Activated naive CD8-positive, alpha-beta T cell treated with anti-CD3 and anti-CD28 coated beads, Interleukin-2, amount 50 U/mL, for 16 hours (primary cell): ENCODE results near the gene MTAP.

Source experiments
- DNase-seq: peaks from one replicate; pipeline ENCODE4 v3.0.0-alpha.2; 2020; ENCODE audit warnings: low read depth, low spot score

MTAP gene

DNA sequence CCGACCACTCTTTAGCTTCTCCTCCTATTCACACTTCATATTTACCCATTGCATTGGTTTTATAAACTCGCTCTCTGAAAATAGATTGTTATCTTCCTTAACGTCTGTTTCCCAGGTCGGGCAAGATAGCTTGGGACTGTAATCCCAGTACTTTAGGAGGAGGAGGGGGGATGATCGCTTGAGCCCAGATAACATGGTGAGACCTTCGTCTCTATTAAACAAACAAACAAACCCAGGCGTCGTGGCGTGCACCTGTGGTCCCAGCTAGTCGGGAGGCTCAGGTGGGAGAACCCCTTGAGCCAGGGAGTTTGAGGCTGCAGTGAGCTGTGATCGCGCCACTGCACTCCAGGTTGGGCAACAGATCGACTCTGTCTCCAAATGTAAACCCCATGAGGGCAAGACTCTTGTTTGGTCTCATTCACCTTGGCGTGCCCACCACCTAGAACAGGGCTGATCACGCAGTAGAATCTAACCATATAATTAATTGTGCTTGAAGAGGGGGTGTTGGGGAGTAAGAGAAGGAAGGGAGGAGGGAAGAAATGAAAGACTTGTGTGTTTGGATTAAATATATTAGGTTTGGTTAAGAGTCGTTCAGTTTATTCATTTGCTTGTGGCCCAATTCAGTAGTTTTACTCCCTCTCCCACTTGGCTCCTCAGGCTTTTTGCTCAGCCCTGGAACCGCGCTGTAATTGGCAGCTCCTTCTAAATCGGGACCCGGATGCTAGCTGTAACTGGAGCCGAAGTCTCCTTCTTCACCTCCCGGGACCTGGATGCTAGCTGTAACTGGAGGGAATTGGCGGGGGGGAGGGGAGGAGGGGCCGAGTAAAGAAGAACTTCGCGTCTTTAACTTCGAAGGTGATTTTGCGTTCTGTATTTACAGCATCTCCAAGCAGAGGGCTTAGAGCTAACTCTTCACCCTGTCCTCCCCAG lies 166.8 kb downstream of the MTAP start:
- no peak for DNase-seq

DNA sequence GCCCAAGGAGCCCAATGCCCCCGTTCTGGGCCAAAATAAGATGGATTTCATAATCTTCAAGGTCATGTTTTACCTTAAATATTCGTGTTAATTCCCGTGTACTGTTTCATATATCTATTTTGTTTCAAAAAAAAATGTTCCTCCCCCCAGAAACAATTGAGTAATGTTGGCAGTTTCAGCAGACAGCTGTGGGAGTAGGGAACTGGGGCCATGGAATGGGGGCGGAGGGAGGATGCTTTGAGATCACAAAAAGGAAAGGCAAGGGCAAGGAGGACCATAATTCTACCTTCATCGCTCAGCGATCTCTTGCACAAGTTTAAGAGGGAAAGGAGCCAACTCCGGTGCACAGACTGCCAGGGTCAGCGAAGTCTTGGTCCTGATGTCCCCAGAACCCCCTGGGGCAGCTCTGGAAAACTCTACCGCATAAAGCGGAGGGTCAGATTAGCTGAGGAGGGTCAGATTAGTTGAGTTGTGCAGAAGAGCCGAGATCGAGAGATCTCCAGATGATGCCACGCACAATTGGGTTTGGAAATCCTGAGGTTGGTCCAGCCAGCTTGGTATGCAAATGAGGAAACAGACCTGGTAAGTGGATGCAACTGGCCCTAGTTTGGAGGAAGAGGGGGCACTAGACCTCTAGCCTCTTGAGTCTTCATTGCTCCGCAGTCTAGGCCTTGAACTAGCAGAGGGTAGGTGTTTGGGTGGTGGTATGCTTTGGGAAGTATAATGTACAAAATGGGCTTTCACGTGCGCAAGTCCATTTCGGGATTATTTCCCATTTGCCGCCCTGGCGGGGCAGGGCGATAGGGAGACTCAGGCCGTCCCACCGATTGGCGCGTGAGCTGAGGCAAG lies 167.7 kb downstream of the MTAP start:
- no peak for DNase-seq

DNA sequence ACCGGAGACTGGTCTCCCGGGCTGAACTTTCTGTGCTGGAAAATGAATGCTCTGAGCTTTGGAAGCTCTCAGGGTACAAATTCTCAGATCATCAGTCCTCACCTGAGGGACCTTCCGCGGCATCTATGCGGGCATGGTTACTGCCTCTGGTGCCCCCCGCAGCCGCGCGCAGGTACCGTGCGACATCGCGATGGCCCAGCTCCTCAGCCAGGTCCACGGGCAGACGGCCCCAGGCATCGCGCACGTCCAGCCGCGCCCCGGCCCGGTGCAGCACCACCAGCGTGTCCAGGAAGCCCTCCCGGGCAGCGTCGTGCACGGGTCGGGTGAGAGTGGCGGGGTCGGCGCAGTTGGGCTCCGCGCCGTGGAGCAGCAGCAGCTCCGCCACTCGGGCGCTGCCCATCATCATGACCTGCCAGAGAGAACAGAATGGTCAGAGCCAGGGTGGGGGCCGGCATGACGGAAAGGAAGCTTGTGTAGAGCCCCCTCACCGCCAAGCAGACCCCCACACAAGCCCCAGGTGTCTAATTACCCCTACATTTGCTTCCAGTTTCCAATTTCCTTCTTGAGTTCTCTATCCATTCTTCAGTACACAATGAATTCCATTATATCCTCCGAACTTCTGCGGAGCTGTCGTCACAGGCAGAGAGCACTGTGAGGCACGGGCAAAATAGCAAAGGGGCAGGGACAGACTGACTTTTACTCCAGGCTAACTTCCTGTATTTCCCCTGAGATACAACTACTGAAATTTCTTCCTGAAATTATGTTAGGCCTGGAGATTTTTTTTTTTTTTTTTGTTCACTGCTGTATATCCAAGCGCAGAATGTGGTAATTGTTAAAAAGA lies 168.6 kb downstream of the MTAP start:
- DNase-seq, result no peak

DNA sequence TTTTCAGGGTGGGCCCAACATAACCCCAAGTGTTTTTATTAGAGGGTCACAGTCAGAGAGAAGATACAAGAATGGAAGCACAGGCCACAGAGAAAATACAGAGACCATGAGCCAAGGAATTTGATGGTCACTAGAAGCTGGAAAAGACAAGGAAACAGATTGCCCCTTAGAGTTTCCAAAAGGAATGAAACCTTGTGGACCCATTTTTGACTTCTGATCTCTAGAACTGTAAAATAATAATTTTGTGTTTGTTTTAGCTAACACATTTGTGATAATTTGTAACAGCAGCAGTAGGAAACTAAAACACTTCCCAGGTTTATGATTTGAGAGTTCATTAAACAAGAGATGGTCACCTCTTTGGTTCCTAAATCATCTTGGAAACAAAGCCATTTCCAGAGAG lies 169.9 kb downstream of the MTAP start:
- DNase-seq, result no peak

DNA sequence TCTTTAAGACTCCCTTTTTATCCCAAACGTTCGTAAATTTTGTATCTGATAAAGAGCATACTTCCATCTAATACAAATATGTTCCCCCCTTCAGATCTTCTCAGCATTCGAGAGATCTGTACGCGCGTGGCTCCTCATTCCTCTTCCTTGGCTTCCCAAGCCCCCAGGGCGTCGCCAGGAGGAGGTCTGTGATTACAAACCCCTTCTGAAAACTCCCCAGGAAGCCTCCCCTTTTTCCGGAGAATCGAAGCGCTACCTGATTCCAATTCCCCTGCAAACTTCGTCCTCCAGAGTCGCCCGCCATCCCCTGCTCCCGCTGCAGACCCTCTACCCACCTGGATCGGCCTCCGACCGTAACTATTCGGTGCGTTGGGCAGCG lies 171.9 kb downstream of the MTAP start:
- no peak for DNase-seq

DNA sequence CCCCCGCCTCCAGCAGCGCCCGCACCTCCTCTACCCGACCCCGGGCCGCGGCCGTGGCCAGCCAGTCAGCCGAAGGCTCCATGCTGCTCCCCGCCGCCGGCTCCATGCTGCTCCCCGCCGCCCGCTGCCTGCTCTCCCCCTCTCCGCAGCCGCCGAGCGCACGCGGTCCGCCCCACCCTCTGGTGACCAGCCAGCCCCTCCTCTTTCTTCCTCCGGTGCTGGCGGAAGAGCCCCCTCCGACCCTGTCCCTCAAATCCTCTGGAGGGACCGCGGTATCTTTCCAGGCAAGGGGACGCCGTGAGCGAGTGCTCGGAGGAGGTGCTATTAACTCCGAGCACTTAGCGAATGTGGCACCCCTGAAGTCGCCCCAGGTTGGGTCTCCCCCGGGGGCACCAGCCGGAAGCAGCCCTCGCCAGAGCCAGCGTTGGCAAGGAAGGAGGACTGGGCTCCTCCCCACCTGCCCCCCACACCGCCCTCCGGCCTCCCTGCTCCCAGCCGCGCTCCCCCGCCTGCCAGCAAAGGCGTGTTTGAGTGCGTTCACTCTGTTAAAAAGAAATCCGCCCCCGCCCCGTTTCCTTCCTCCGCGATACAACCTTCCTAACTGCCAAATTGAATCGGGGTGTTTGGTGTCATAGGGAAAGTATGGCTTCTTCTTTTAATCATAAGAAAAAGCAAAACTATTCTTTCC lies 172.4 kb downstream of the MTAP start:
- DNase-seq, result no peak

DNA sequence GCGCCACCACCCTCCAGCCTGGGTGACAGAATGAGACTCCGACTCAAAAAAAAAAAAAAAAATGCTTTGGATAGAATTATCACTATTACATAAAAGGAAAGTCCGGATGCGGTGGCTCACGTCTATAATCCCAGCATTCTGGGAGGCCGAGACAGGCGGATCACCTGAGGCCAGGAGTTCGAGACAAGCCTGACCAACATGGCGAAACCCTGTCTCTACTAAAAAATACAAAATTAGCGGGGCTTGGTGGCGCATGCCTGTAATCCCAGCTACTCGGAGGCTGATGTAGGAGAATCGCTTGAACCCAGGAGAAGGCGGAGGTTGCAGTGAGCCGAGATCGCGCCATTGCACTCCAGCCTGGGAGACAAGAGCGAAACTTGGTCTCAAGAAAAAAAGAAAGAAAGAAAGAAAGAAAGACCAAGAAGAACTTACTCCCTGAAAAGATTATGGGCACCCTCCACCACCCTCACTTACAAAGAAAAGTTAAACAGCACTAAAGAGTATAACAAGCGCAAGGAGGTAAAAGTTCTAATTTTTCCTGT lies 174.0 kb downstream of the MTAP start:
- DNase-seq, result no peak

DNA sequence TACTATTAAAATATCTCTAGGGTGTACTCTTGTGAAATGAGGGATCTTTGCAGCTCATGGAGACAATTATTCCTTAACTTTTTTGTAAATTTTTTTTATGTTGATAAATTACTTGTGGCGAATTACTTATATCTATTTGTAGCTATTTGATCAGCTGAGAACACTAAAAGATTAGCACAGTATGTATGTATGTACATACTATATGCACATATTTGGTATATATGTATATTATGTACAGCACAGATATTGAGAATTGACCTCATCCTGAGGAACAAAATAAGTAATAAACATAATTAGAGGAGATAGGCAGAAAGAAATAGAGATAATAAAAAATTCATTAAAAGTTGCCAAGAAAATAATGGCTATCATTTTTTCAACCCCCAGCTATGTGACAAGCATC lies 180.0 kb downstream of the MTAP start:
- no peak for DNase-seq

DNA sequence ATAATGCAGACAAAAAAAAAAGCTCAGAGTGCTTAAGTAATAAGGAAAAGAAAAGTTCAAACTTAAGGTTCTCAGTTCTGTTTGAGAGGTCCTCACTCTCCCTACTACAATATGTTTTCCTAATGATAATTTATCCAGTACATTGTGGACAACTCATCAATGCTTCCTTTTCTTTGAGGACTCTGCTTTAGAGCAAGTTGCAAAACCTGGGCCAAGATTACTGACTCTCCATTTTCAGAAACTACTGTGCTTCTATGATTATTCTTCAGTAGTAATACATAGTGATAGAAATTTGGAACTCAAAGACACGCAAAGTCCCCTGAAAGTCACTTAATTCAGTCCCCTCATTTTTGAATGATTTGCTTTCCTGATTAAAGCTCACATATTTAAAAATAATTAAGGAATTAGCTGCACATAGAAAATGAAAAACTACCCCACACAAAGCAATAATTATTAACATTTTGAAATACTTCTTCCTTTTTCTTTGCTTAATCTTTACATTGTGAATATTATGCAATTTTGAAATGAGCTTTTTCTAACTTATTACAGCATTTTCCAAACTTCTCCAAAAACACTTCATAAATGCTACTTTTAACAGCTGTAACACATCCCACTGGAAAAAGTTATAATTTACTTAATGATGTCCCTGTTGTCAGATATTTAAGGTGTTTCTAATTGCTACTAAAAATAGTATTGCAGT lies 180.6 kb downstream of the MTAP start:
- DNase-seq, result no peak

DNA sequence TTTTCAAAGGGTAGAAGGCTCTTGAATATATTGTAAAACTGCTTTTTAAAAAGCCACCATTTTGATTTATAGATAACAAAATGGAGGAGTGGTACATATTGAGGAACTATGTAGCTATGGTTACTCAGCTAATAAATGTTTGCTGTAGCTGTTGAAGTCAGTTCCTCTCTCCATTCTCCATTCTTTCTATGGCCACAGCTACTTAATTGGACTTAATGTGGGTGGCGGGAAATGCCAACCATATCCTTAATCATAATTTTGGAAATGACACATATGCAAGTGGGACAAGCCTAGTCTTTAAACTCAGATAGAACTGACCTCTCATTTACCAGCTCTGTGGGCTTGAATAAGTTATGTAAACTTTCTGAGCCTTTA lies 181.1 kb downstream of the MTAP start:
- DNase-seq, result no peak

DNA sequence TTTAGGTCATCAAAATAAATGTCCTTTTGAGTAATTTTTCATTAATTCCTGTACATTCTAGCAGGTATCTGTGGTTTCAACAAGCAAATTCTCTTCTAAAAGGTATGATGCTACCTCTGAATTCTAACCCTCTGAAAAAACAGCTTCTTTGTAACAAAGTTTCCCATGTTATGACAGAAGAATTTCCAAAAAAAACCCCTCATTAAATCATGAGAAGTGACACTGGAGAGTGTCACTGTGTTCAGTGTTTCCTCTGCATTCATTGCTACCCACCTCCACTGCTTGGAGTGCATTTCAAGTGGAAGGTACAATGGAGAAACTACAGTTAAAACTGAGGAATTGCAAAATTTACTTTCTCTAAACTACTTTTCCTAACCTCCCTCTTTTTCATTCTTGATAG lies 181.7 kb downstream of the MTAP start:
- no peak for DNase-seq

DNA sequence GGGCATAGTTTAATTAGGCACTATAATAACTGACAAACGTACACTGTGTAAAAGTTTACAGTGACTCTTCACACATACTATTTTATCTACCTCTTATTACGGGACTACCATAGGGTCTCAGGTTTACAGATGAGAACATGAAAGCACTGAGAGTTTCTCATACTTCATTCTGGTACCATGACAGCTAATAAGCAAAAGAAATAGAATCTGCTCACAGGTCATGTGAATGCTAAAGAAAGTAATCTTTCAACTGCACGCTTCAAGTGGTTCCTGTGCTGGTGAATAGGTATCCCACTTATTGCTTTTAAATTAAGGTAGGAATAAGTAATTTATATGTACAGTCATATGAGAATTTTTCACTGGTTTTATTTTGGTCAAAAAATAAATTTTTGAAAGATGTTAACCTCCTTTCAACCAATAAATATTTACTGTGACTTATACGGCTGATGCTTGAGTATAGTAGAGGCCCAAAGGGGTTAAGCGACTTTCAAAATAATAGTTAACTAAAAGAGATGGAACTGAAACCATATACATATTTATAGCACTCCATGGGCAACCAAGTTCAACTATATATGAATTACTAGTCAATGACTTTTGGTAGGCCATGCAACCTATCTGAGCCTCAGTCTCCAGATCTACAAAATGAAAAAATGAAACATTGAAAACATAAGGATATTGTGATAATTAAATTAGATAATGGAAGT lies 183.7 kb downstream of the MTAP start:
- no peak for DNase-seq
